Activated T-helper 1 cell treated with Interleukin-2 at 50 U/mL for 16 hours (primary cell): ENCODE results near the gene PPT2.
"Not testable (repeated sequence)": the region's sequence is repeated elsewhere in the genome, so short reads cannot be mapped to it uniquely, and the experiment has no call there.

ENCODE experiments used
- DNase-seq: peaks from one replicate; pipeline ENCODE4 v3.0.0-alpha.2; 2020; ENCODE audit warnings: low read depth

Gene PPT2

GRCh38 chr6:32127409-32127716, 26.6 kb upstream of the PPT2 start:
- DNase-seq: no peak

GRCh38 chr6:32127717-32128592, 26.0 kb upstream of the PPT2 start, which contains the start of gene ATF6B:
TSS of gene ATF6B (minus strand) at chr6:32128246. CDS start at chr6:32128207, 39 bp downstream.
- peak; percentile 93 for DNase-seq

GRCh38 chr6:32128751-32129296, 25.1 kb upstream of the PPT2 start:
- DNase-seq: no peak

- DNase-seq: no peak
Measured at GRCh38 chr6:32129297-32130088, 24.4 kb upstream of the PPT2 start.

- no peak for DNase-seq
Measured at GRCh38 chr6:32131439-32131948, 22.4 kb upstream of the PPT2 start.

- DNase-seq: no peak
Measured at GRCh38 chr6:32132110-32132509, 21.8 kb upstream of the PPT2 start.

GRCh38 chr6:32133786-32134185, 20.2 kb upstream of the PPT2 start:
- no peak for DNase-seq

- no peak for DNase-seq
Measured at GRCh38 chr6:32137454-32137853, 16.5 kb upstream of the PPT2 start.

GRCh38 chr6:32139590-32139989, 14.4 kb upstream of the PPT2 start:
- DNase-seq: no peak

- DNase-seq: no peak
Measured at GRCh38 chr6:32140420-32141046, 13.4 kb upstream of the PPT2 start.

- not testable (repeated sequence) for DNase-seq
Measured at GRCh38 chr6:32144238-32144637, 9.7 kb upstream of the PPT2 start.

- no peak for DNase-seq
Measured at GRCh38 chr6:32146287-32146686, 7.7 kb upstream of the PPT2 start.

GRCh38 chr6:32146687-32147086, 7.3 kb upstream of the PPT2 start:
- no peak for DNase-seq

- no peak for DNase-seq
Measured at GRCh38 chr6:32147401-32148132, 6.4 kb upstream of the PPT2 start.

- peak; percentile 41 for DNase-seq
Measured at GRCh38 chr6:32148289-32149091, 5.5 kb upstream of the PPT2 start.

- no peak for DNase-seq
Measured at GRCh38 chr6:32149092-32149755, 4.7 kb upstream of the PPT2 start.

- no peak for DNase-seq
Measured at GRCh38 chr6:32149932-32150870, 3.7 kb upstream of the PPT2 start.

- no peak for DNase-seq
Measured at GRCh38 chr6:32151181-32151862, 2.6 kb upstream of the PPT2 start.
